Adrenal gland (tissue), 12 donors: ENCODE data around the gene LAMA2. TPM values are rescaled to one million over a fixed set of nuclear protein-coding genes. Genes with fewer than 3 reads are reported as not detected.

Experiments
- DNase-seq, 7 donors: peaks; one replicate each; pipeline ENCODE4 v3.0.0-alpha.2; 2019 to 2020
- H3K27ac ChIP-seq, 5 donors: fragments of 200-600 bp; sonication (generic) in 4 of 5; 1 replicate in 3 of 5; 2 replicates in 2 of 5; pipeline versions ENCODE4 v1.5.1 to v1.8.0; 2016 to 2020; ENCODE audit warnings: mild to moderate bottlenecking in 1 of 5
- H3K27me3 ChIP-seq: fragments of 200-600 bp; 2 replicates; pipeline ENCODE4 v1.8.0; 2021
- H3K36me3 ChIP-seq, 2 donors: fragments of 200-600 bp; replicated peaks in 1 of 2; 1 replicate in 1 of 2; 2 replicates in 1 of 2; pipeline versions ENCODE4 v1.5.1 to v1.8.0; 2018 to 2022
- H3K4me1 ChIP-seq, 2 donors: fragments of 200-600 bp; replicated peaks in 1 of 2; 1 replicate in 1 of 2; 2 replicates in 1 of 2; pipeline versions ENCODE4 v1.5.1 to v1.8.0; 2018 to 2021
- H3K4me3 ChIP-seq, 4 donors: fragments of 200-600 bp; sonication (generic) in 3 of 4; one replicate each; pipeline ENCODE4 v1.5.1; 2016 to 2018
- H3K9me3 ChIP-seq, 3 donors: fragments of 200-600 bp; sonication (generic) in 1 of 3; replicated peaks in 1 of 3; 1 replicate in 2 of 3; 2 replicates in 1 of 3; pipeline versions ENCODE4 v1.5.1 to v1.8.0; 2016 to 2021
- CTCF ChIP-seq, 6 experiments: fragments of 450-650 bp in 4 of 6; fragments of 200-600 bp in 2 of 6; sonication (generic) in 1 of 6; IDR thresholded peaks; 1 replicate in 5 of 6; 2 replicates in 1 of 6; pipeline versions ENCODE4 v1.5.1 to v1.8.0; 2016 to 2021; ENCODE audit warnings: antibody characterized with exemption in 6 of 6, mild to moderate bottlenecking in 2 of 6, moderate library complexity in 1 of 6
- POLR2A ChIP-seq, 2 donors: fragments of 450-650 bp; IDR thresholded peaks; one replicate each; pipeline ENCODE4 v1.6.1; 2017; ENCODE audit warnings: antibody characterized with exemption in 2 of 2, mild to moderate bottlenecking in 2 of 2, moderate library complexity in 1 of 2
- WGBS, 4 donors: extraction: QIAGEN DNeasy Blood & Tissue Kit in 2 of 4; methylation state at CpG; one replicate each; pipeline versions ENCODE4 v1.1.5 to v1.1.7; 2013 to 2017; 5-methylcytosine and 5-hydroxymethylcytosine counted together
- intact Hi-C, 2 donors: fragments of 100-400 bp; cut with DNase I; formaldehyde crosslinking; loops; one replicate each; pipeline versions ENCODE4 v1.14.1 to v1.15.0; 2022 to 2023
- polyA plus RNA-seq, 3 donors: library from polyadenylated mRNA; stranded (reverse); fragments of 200-250 nt in 2 of 3; fragments of 350-450 nt in 1 of 3; fragmentation: Illumina TruSeq in 1 of 3; extraction: RNeasy Lipid Tissue Mini Kit (QIAGEN cat#74804) in 1 of 3; gene quantifications; one replicate each; pipeline ENCODE4 v1.2.3, GENCODE V29; 2013 to 2014
- total RNA-seq, 9 donors: library from RNA; depleted of rRNA in 4 of 9; stranded (reverse); fragments of >200 nt in 4 of 9; fragments of 120-200 nt in 1 of 9; fragmentation: NEBNext Ultra II Directional in 1 of 9; extraction: Animal tissue kit (Norgen Biotek cat#: 25700) in 1 of 9; gene quantifications; one replicate each; pipeline versions ENCODE4 v1.1.0 to v1.2.4, GENCODE V29; 2013 to 2023
- donor health status: healthy with polysubstance abuse.
- donor health status: Bipolar disorder and iron deficiency.
- donor health status: DM: yes; HTN: yes; CAD: no.
- donor health status: DM: no; HTN: no; CAD: no.
- donor health status: DM: no; HTN: no; CAD: no.
- donor health status: DM: yes; HTN: yes; CAD: no.

Gene LAMA2
- total and polyA plus RNA-seq, 12 donors = 5.8 to 105 (median 38.9) TPM

DNA sequence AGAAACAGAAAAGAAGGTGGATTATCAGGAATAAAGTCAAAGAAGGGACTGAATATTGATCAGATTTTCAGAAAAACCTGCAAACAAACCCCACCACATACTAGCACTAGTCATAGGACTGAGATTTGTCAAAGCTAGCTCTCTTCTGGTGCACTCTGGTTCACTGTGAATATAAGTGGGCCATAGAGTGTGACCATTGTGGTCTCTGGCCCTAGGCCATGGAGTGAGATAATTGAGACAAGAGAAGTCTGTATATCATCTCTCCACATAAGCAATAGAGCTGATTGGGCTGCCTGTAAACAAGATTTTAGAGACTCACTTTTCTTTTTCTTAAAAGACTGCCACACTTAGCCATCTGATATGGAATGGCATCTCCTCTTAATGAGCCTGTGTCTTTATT is 247.2 kb downstream of the LAMA2 start:
- Histone ChIP-seq H3K27me3 (no peaks in the 10 kb centered on the region), H3K4me1 (peaks cover 0 to 4% of the 10 kb centered on the region in 2 donors), H3K36me3 (no peaks in the 10 kb centered on the region), H3K27ac (peak overlapping the region in 1 of 5 donors; percentile 38), H3K4me3 (no peak overlapping the region), H3K9me3 (no peaks in the 10 kb centered on the region)
- DNase-seq = no peak
- no peak for TF ChIP-seq CTCF (IDR thresholded peaks at IDR 0.05)
- no peak for TF ChIP-seq POLR2A (IDR thresholded peaks at IDR 0.05)
- intact Hi-C loops = no loop called here

DNA sequence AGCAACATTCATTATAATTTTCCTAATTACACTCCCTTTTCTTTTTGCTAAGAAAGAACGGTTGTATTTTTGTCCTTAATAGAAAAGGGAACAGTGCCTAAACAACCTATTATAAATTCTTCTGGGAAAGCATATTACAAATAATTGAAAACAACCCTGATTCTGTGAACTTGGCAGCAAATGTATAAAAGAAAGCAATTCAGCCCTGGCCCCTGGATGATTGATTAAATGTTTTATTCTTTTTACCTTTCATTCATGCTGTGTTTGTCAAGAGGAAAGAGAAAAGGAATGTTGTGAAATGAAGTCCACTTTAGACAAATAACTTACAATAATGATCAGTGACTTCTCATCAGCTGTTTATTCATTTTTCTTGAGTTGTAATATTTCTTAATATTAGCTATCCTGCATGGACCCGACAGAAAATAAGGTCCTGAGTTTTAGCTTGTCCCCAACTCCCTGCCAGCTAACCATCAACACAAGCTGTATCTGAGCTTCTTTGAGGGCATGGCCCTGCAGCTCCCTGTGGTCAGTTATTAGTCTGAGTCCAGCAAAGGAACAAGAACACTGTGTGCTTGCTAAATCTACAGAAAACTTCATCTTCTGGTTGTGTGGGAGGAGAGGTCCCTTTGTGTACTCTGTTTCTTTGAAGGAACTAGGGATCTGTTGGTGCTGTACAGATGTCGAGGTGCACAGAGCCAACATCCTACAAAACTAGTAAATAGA is 248.2 kb downstream of the LAMA2 start:
- DNase-seq = peak in 5 of 7 donors; percentile 16 to 57 (median 24)
- no peaks in the 10 kb centered on the region for H3K36me3 ChIP-seq
- intact Hi-C loops = no loop called here
- no peak overlapping the region for H3K4me3 ChIP-seq
- H3K27ac ChIP-seq = peak overlapping the region in 2 of 5 donors; percentile 14
- H3K27me3 ChIP-seq = no peaks in the 10 kb centered on the region
- 47 to 62% (median 55%) methylated on average over 3 of the region's 3 CpGs for WGBS, 4 donors
- no peaks in the 10 kb centered on the region for H3K9me3 ChIP-seq
- no peak for TF ChIP-seq POLR2A (IDR thresholded peaks at IDR 0.05)
- no peak for TF ChIP-seq CTCF (IDR thresholded peaks at IDR 0.05)
- peaks cover 0 to 4% of the 10 kb centered on the region in 2 donors for H3K4me1 ChIP-seq

- no peaks in the 10 kb centered on the region for H3K27me3 ChIP-seq
- no peaks in the 10 kb centered on the region for H3K36me3 ChIP-seq
- H3K27ac ChIP-seq = peak overlapping the region in 2 of 5 donors; percentile 35 to 59
- H3K9me3 ChIP-seq = no peaks in the 10 kb centered on the region
- no peak for TF ChIP-seq POLR2A (IDR thresholded peaks at IDR 0.05)
- no peak for TF ChIP-seq CTCF (IDR thresholded peaks at IDR 0.05)
- H3K4me1 ChIP-seq = peaks cover 0 to 4% of the 10 kb centered on the region in 2 donors
- no peak for DNase-seq
- intact Hi-C loops = no loop called here
- WGBS, 4 donors = 33 to 44% (median 39%) methylated on average over 5 of the region's 5 CpGs
- no peak overlapping the region for H3K4me3 ChIP-seq
Measured at GRCh38 chr6:129133770-129134192, 250.8 kb downstream of the LAMA2 start.

DNA sequence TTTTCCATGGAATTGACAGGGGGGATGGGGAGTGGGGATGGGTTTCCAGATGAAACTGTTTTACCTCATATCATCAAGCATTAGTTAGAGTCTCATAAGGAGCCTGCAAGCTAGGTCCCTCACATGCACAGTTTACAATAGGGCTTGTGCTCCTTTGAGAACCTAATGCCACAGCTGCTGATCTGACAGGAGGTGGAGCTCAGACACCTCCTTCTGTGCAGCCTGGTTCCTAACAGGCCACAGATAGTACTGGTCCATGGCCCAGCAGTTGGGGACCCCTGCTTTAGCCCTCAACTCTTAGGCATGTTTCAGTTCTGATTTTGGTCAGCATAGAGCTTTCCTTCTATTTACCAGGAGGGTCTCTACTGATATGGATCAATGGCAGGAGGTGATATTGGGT is 251.6 kb downstream of the LAMA2 start:
- intact Hi-C loops = no loop called here
- TF ChIP-seq POLR2A (IDR thresholded peaks at IDR 0.05) = no peak
- no peak for TF ChIP-seq CTCF (IDR thresholded peaks at IDR 0.05)
- DNase-seq = no peak
- no peaks in the 10 kb centered on the region for H3K9me3 ChIP-seq
- no peaks in the 10 kb centered on the region for H3K27me3 ChIP-seq
- H3K36me3 ChIP-seq = no peaks in the 10 kb centered on the region
- H3K27ac ChIP-seq = peak overlapping the region in 3 of 5 donors; percentile 35 to 68 (median 36)
- no peak overlapping the region for H3K4me3 ChIP-seq
- H3K4me1 ChIP-seq = peaks cover 0 to 4% of the 10 kb centered on the region in 2 donors
